CD14-positive monocyte (primary cell): ENCODE data around the gene TNFSF10. TPM values are rescaled to one million over a fixed set of nuclear protein-coding genes. Genes with fewer than 3 reads are reported as not detected.

Experiments
- DNase-seq, 3 donors: peaks; one replicate each; pipeline ENCODE4 v3.0.0-alpha.2; 2011 to 2022
- H2AFZ ChIP-seq: 2 replicates; pipeline ENCODE4 v1.6.0; 2012; ENCODE audit warnings: mild to moderate bottlenecking, low read depth, low read length, inconsistent platforms; ENCODE audit not compliant: insufficient read depth, poor library complexity, severe bottlenecking
- H3K27ac ChIP-seq, 2 donors: 1 replicate in 1 of 2; 2 replicates in 1 of 2; pipeline ENCODE4 v1.5.1; 2012 to 2013; ENCODE audit warnings: low read length in 2 of 2, control low read depth in 1 of 2, inconsistent platforms in 1 of 2, low read depth in 1 of 2, mild to moderate bottlenecking in 1 of 2
- H3K27me3 ChIP-seq, 2 donors: one replicate each; pipeline versions ENCODE4 v1.6.0 to v1.6.1; 2011 to 2013; ENCODE audit warnings: low read length in 2 of 2; ENCODE audit not compliant: control insufficient read depth in 2 of 2, insufficient read depth in 2 of 2
- H3K36me3 ChIP-seq, 2 donors: replicated peaks in 1 of 2; 1 replicate in 1 of 2; 2 replicates in 1 of 2; pipeline versions ENCODE4 v1.5.1 to v1.6.1; 2012 to 2013; ENCODE audit warnings: low read length in 2 of 2, control low read depth in 1 of 2, inconsistent platforms in 1 of 2, mild to moderate bottlenecking in 1 of 2; ENCODE audit not compliant: insufficient read depth in 2 of 2, control insufficient read depth in 1 of 2
- H3K4me1 ChIP-seq, 2 donors: 1 replicate in 1 of 2; 2 replicates in 1 of 2; pipeline versions ENCODE4 v1.5.1 to v1.6.1; 2012 to 2013; ENCODE audit warnings: low read length in 2 of 2, control low read depth in 1 of 2, inconsistent platforms in 1 of 2, mild to moderate bottlenecking in 1 of 2, moderate library complexity in 1 of 2; ENCODE audit not compliant: insufficient read depth in 2 of 2, control insufficient read depth in 1 of 2
- H3K4me2 ChIP-seq: replicated peaks from 2 replicates; pipeline ENCODE3; 2012; ENCODE audit warnings: low read length, moderate library complexity, mild to moderate bottlenecking; ENCODE audit not compliant: poor library complexity, severe bottlenecking; ENCODE audit errors: extremely low read depth
- H3K4me3 ChIP-seq, 3 experiments: fragments of 200-600 bp in 1 of 3; sonication (generic) in 1 of 3; replicated peaks in 1 of 3; 1 replicate in 2 of 3; 2 replicates in 1 of 3; pipeline ENCODE4 v1.5.1; 2011 to 2013; ENCODE audit warnings: low read length in 3 of 3, mild to moderate bottlenecking in 3 of 3, control low read depth in 2 of 3, low read depth in 2 of 3, inconsistent platforms in 1 of 3, moderate library complexity in 1 of 3
- H3K79me2 ChIP-seq: 2 replicates; pipeline ENCODE4 v1.6.0; 2012; ENCODE audit warnings: mild to moderate bottlenecking, control low read depth, inconsistent platforms, low read length, moderate library complexity; ENCODE audit not compliant: insufficient read depth
- H3K9ac ChIP-seq: 2 replicates; pipeline ENCODE4 v1.6.0; 2017; ENCODE audit warnings: low read length, mild to moderate bottlenecking; ENCODE audit not compliant: insufficient read depth, poor library complexity, severe bottlenecking
- H3K9me3 ChIP-seq, 2 donors: replicated peaks in 1 of 2; 1 replicate in 1 of 2; 2 replicates in 1 of 2; pipeline versions ENCODE4 v1.5.1 to v1.6.1; 2012 to 2013; ENCODE audit warnings: low read length in 2 of 2, control low read depth in 1 of 2; ENCODE audit not compliant: control insufficient read depth in 1 of 2, insufficient read depth in 1 of 2
- H4K20me1 ChIP-seq: 2 replicates; pipeline ENCODE4 v1.6.0; 2012; ENCODE audit warnings: mild to moderate bottlenecking, low read length, control low read depth, moderate library complexity; ENCODE audit not compliant: insufficient read depth
- H3K27ac Mint-ChIP-seq, 7 donors: one replicate each; pipeline ENCODE4 v1.8.0; 2020; ENCODE audit warnings: mild to moderate bottlenecking in 7 of 7, mixed read lengths in 7 of 7, moderate library complexity in 6 of 7, inconsistent platforms in 2 of 7
- H3K27me3 Mint-ChIP-seq, 3 donors: one replicate each; pipeline ENCODE4 v1.8.0; 2021 to 2022; ENCODE audit warnings: low read depth in 3 of 3, mild to moderate bottlenecking in 3 of 3, mixed read lengths in 3 of 3, moderate library complexity in 3 of 3, inconsistent platforms in 1 of 3
- H3K36me3 Mint-ChIP-seq, 2 donors: one replicate each; pipeline ENCODE4 v1.8.0; 2020; ENCODE audit warnings: mixed read lengths in 2 of 2, inconsistent platforms in 1 of 2, mild to moderate bottlenecking in 1 of 2
- H3K4me1 Mint-ChIP-seq: one replicate; pipeline ENCODE4 v1.8.0; 2020; ENCODE audit warnings: mild to moderate bottlenecking, mixed read lengths
- H3K4me3 Mint-ChIP-seq, 2 donors: one replicate each; pipeline ENCODE4 v1.8.0; 2020; ENCODE audit warnings: mild to moderate bottlenecking in 2 of 2, mixed read lengths in 2 of 2, moderate library complexity in 1 of 2
- H3K9me3 Mint-ChIP-seq, 7 donors: one replicate each; pipeline ENCODE4 v1.8.0; 2020 to 2022; ENCODE audit warnings: mixed read lengths in 7 of 7, mild to moderate bottlenecking in 6 of 7, moderate library complexity in 6 of 7, inconsistent platforms in 2 of 7
- CTCF ChIP-seq: fragments of 200-600 bp; IDR thresholded peaks from one replicate; pipeline ENCODE4 v1.8.0; 2022; ENCODE audit warnings: antibody characterized with exemption, mild to moderate bottlenecking
- WGBS: methylation state at CpG from one replicate; pipeline ENCODE4 v1.1.5; 2013; ENCODE audit warnings: missing lambda C conversion rate; ENCODE audit not compliant: insufficient coverage; 5-methylcytosine and 5-hydroxymethylcytosine counted together
- intact Hi-C, 2 donors: fragments of 100-400 bp; cut with micrococcal nuclease; formaldehyde crosslinking; loops; one replicate each; pipeline versions ENCODE4 v1.15.0 to v1.15.1; 2023
- polyA plus RNA-seq, 3 donors: library from polyadenylated mRNA; depleted of rRNA in 1 of 3; unstranded in 2 of 3; stranded (reverse) in 1 of 3; fragments of 300-500 nt in 2 of 3; fragments of >200 nt in 1 of 3; fragmentation: Illumina TruSeq in 2 of 3; gene quantifications; 1 replicate in 2 of 3; 2 replicates in 1 of 3; pipeline ENCODE4 v1.2.3, GENCODE V29; 2012 to 2021

The TNFSF10 gene
- polyA plus RNA-seq, 3 donors: 146 to 293 (median 264) TPM

- H3K27ac ChIP-seq: peak overlapping the region; percentile 19 to 86
- no peaks in the 10 kb centered on the region for H3K9me3 Mint-ChIP-seq
- peak overlapping the region; percentile 87 for H3K4me2 ChIP-seq
- peak overlapping the region in 6 of 7 donors; percentile 74 to 88 (median 82) for H3K27ac Mint-ChIP-seq
- no CpG with 5 or more reads among the region's 4 CpGs for WGBS
- DNase-seq: no peak
- H3K4me1 Mint-ChIP-seq: peaks cover 72% of the 10 kb centered on the region
- peak overlapping the region; percentile 68 for H3K9ac ChIP-seq
- no peaks in the 10 kb centered on the region for H3K9me3 ChIP-seq
- H3K4me3 ChIP-seq: peak overlapping the region; percentile 79 to 97 (median 95)
- H3K4me1 ChIP-seq: peaks cover 54 to 68% of the 10 kb centered on the region in 2 donors
- H3K36me3 ChIP-seq: peaks cover 18 to 39% of the 10 kb centered on the region in 2 donors
- no peak overlapping the region for H2AFZ ChIP-seq
- H3K4me3 Mint-ChIP-seq: peak overlapping the region; percentile 91 to 95
- H3K36me3 Mint-ChIP-seq: peaks cover 39 to 42% of the 10 kb centered on the region in 2 donors
- no peak for TF ChIP-seq CTCF
- peaks cover 76% of the 10 kb centered on the region for H4K20me1 ChIP-seq
- H3K79me2 ChIP-seq: peaks cover 95% of the 10 kb centered on the region
- intact Hi-C loops: loop anchor here in 1 of 2 donors (5.0 kb wide), 1 partner anchor 72 kb away; no protein-coding TSS in a partner anchor
- H3K27me3 ChIP-seq: no peaks in the 10 kb centered on the region
- H3K27me3 Mint-ChIP-seq: no peaks in the 10 kb centered on the region
These were observed 2.9 kb downstream of the TNFSF10 start for GRCh38 chr3:172520301-172520831.

DNA sequence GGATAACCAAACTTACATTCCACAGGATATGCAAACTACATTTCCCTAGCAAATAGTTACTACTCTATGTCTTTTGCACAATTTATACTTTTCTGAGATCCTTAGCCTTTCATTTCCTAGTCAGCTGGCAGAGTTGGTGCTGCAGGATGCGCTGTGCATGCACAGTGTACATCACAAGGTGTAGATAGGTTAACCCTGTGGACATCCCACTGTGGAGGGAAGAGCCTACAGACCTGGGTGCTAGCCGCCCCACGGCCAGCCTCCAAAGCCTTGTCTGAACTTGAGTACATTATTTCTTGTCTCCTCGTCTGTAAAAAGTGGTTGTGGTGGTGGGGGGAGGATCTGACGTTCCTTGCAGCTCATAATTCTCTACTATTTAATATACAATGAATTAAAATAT is 3.5 kb downstream of the TNFSF10 start:
- H3K9ac ChIP-seq: peak overlapping the region; percentile 33
- no peak for DNase-seq
- H3K4me1 Mint-ChIP-seq: peaks cover 76% of the 10 kb centered on the region
- peak overlapping the region; percentile 46 to 88 (median 82) for H3K27ac Mint-ChIP-seq
- no peak overlapping the region for H2AFZ ChIP-seq
- H3K79me2 ChIP-seq: peaks cover 99% of the 10 kb centered on the region
- no peaks in the 10 kb centered on the region for H3K27me3 ChIP-seq
- H3K9me3 Mint-ChIP-seq: no peaks in the 10 kb centered on the region
- peaks cover 20 to 45% of the 10 kb centered on the region in 2 donors for H3K36me3 ChIP-seq
- intact Hi-C loops: loop anchor here in 1 of 2 donors (5.0 to 10.0 kb wide), 2 partner anchors 45 to 73 kb away; no protein-coding TSS in a partner anchor
- peaks cover 44 to 49% of the 10 kb centered on the region in 2 donors for H3K36me3 Mint-ChIP-seq
- H3K4me3 Mint-ChIP-seq: peak overlapping the region; percentile 91 to 95
- no peaks in the 10 kb centered on the region for H3K27me3 Mint-ChIP-seq
- peak overlapping the region; percentile 87 for H3K4me2 ChIP-seq
- peaks cover 60 to 75% of the 10 kb centered on the region in 2 donors for H3K4me1 ChIP-seq
- WGBS: 40% methylated on average over 1 of the region's 5 CpGs
- no peak for TF ChIP-seq CTCF
- peak overlapping the region; percentile 2 to 84 for H3K27ac ChIP-seq
- no peaks in the 10 kb centered on the region for H3K9me3 ChIP-seq
- H4K20me1 ChIP-seq: peaks cover 82% of the 10 kb centered on the region
- peak overlapping the region; percentile 79 to 97 (median 95) for H3K4me3 ChIP-seq
